ENCODE results near the gene KIAA0232. TPM values are rescaled to one million over a fixed set of nuclear protein-coding genes. Genes with fewer than 3 reads are reported as not detected.
A peak's percentile ranks its signal among the peaks of the same experiment; 100 is the strongest.

The KIAA0232 gene
- total RNA-seq, 1 experiment from 2014 or later = 28.5 TPM

GRCh38 chr4:6926081-6926480, 143.6 kb downstream of the KIAA0232 start:
- Mint-ChIP-seq H3K9me3 (no peaks in the 10 kb centered on the region), H3K27me3 (ENCODE audit: low read depth) (no peaks in the 10 kb centered on the region), H3K27ac (0 out of 7 replicates have a peak overlapping the region, but pooled peaks of 1 of the 3 experiments have one; percentile 27), H3K4me1 (peaks cover 20 to 29% of the 10 kb centered on the region in 2 experiments), H3K4me3 (no peak overlapping the region), H3K36me3 (ENCODE audit: insufficient read depth in 1 of 3, low read depth in 3 of 3) (peaks cover 12 to 29% (median 26%) of the 10 kb centered on the region in 3 experiments; a peak in 5 of 7 replicates)
- Histone ChIP-seq H4K91ac (ENCODE audit: insufficient read length, low read depth, low read length) (no peak overlapping the region), H4K8ac (replicated peaks; ENCODE audit: insufficient read length, low read depth, low read length) (no peak overlapping the region), H3K4me2 (ENCODE audit: insufficient read depth, insufficient read length, low read length) (no peak overlapping the region), H3K23ac (ENCODE audit: insufficient read length, low read depth, low read length) (no peak overlapping the region), H2AFZ (ENCODE audit: low read length) (no peak overlapping the region), H3K4me1 (ENCODE audit: insufficient read depth, low read length) (no peaks in the 10 kb centered on the region), H2BK20ac (ENCODE audit: low read depth, low read length, poor library complexity, severe bottlenecking) (no peak overlapping the region), H3K9me3 (ENCODE audit: control insufficient read depth, low read depth, low read length) (no peaks in the 10 kb centered on the region), H2BK5ac (ENCODE audit: insufficient read length, low read length) (no peak overlapping the region), H3K79me2 (ENCODE audit: insufficient read depth, low read length) (no peaks in the 10 kb centered on the region; the same call in 1 of the 2 replicates), H3K56ac (ENCODE audit: insufficient read length, low read depth, low read length) (no peak overlapping the region), H2BK15ac (ENCODE audit: low read depth, low read length) (no peak overlapping the region), H3K23me2 (ENCODE audit: insufficient read length, low read depth, low read length, poor library complexity, severe bottlenecking) (no peaks in the 10 kb centered on the region), H3K27ac (ENCODE audit: insufficient read length, low read depth, low read length) (no peak overlapping the region), H3K9ac (ENCODE audit: extremely low read depth, insufficient read length, low read length) (no peak overlapping the region), H3K4ac (ENCODE audit: low read depth, low read length) (no peak overlapping the region), H2BK12ac (ENCODE audit: insufficient read length, low read depth, low read length) (no peak overlapping the region), H3K14ac (ENCODE audit: insufficient read depth, low read length) (no peak overlapping the region), H2AK5ac (ENCODE audit: insufficient read length, low read length) (no peak overlapping the region), H4K5ac (ENCODE audit: insufficient read length, low read depth, low read length) (no peak overlapping the region), H3K27me3 (ENCODE audit: insufficient read depth, low read length) (no peaks in the 10 kb centered on the region), H4K20me1 (ENCODE audit: control insufficient read depth, insufficient read depth, insufficient read length) (peaks cover 5% of the 10 kb centered on the region), H3T11ph (ENCODE audit: low read length) (no peak overlapping the region), H2BK120ac (ENCODE audit: low read depth, low read length, poor library complexity, severe bottlenecking) (no peak overlapping the region), H3K79me1 (ENCODE audit: insufficient read depth, low read depth, low read length, poor library complexity, severe bottlenecking) (no peaks in the 10 kb centered on the region), H3K18ac (ENCODE audit: insufficient read length, low read depth, low read length) (no peak overlapping the region)
- DNase-seq = no peak
- TF ChIP-seq CTCF (conservative IDR thresholded peaks at IDR 0.05) = no peak
- WGBS (ENCODE audit: extremely low coverage, insufficient read length, low lambda C conversion rate) = no CpG with 5 or more reads among the region's 19 CpGs

Data from H9 (cell line).